Erythroblast (primary cell): Measurements from ENCODE around the gene COL4A2.

Experiments
- DNase-seq, 2 experiments: peaks; one replicate each; lab custom pipeline; 2025; lab: John Stamatoyannopoulos, UW
- GATA1 ChIP-seq: IDR thresholded peaks from 2 replicates; pipeline ENCODE4 v1.6.1; 2011; ENCODE audit warnings: low read depth, mild to moderate bottlenecking, control low read depth, low read length, moderate library complexity
- POLR2A ChIP-seq: IDR thresholded peaks from 2 replicates; pipeline ENCODE4 v1.6.1; 2011; ENCODE audit warnings: mild to moderate bottlenecking, low read length

The COL4A2 gene

DNA sequence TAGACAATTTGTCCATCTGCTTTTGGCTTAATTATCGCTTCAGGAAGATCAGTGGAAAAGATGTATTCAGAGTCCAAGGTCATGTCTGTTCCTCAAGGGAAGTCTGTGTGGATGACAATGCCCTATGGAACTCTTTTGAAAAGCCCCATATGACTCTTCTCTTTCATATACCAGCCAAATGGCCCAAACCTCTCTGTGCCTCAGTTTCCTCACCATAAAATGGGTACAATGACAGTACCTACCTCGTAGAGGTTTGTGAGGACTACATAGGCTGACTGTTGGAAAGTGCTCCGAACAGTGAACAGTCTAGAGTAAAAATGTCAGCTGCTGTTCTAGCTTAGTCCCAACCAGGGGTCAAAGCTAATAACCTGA lies 104.6 kb downstream of the COL4A2 start:
- TF ChIP-seq POLR2A, result no peak
- TF ChIP-seq GATA1, result no peak
- DNase-seq, result no peak

GRCh38 chr13:110412132-110412914 lies 105.2 kb downstream of the COL4A2 start:
- TF ChIP-seq POLR2A, result no peak
- no peak for TF ChIP-seq GATA1
- peak; percentile 67 to 78 for DNase-seq

DNA sequence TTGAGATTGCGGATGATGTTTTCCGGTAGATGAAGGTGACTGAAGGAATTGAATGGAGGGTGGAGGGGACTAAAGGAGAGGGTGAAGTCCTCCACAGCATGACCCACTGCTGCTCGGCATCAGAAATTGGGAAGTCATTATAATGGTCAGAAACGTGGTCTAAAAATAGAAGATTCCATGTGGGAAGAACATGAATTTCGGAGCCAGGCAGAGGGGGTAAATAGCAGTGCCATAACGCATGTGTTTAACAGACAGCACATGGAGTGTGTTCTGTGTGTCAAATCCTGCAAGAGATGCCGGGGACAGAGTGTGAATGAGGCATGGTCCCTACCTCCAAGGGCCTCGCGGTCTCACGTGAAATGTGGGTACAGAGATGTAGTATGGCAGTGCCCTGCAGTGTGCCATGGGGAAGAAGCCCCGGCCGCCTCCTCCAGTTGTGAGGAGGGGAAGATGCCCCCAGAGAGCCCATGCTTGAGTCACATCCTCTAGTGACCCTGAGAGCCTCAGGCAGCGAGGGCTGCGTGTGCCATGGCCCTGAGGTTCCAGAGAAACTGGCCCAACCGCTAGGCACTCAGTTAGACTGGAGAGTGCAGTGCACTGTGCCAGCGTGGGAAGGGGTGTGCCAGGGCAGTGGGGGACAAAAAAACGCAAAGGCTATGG lies 106.1 kb downstream of the COL4A2 start:
- DNase-seq, result no peak

DNA sequence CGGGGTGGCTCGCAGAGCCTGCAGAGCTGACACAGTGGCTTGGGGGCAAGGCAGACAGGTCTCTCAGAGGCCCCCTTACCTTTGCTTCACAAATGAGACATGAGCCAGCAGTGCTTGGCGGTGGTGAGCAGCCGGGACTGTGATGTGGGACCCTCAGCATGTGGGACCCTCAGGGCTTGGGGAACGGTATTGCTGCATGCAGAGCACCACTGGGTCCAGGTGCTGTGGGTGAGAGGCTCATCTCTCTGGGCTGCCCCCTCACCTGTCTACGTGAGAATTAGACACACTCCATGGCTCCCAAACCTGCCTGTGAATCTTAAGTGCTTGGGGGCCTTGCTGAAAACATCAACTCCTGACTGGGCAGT lies 106.6 kb downstream of the COL4A2 start:
- TF ChIP-seq GATA1, result no peak
- TF ChIP-seq POLR2A, result no peak
- DNase-seq, result no peak

More for the DNA sequence above, 106.1 kb downstream of the COL4A2 start:
- no peak for TF ChIP-seq GATA1
- TF ChIP-seq POLR2A, result no peak

DNA sequence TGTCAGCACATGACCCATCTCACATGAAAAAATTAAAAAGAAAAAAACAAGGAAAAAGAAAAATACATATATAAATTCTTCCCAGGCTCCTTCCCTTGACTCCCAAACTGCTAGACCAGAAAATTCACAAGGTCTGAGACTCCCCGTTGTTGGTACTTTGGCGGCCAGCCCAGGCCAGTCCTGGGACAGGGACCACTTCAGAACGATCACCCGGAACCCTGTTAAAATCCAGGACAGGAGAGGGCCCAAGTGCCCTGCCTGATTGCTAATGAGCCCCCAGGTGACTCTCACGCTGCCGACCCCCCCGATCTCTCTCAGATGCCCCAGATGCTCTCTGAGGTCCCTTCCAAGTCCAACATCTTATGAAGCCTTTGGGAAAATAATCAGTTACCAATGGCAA lies 107.2 kb downstream of the COL4A2 start:
- TF ChIP-seq POLR2A (no peak), GATA1 (no peak)
- DNase-seq, result no peak

DNA sequence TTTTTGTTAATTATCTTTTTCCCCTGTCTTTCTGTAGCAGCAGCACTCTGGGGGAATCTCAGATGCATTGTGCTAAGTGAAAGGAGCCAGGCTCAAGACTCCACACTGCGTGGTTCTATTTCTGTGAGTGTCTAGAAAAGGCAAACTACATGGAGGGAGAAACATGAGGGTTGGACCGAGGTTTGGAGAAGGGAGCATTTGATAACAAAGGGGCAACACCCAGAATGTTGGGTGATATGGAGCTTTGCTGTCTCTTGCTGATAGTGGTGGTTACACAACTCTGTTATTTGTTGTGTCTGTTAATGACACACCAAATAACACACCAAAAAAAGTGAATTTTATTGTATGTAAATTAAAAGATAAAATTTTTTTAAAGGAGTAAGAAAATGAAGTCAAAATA lies 107.8 kb downstream of the COL4A2 start:
- peak; percentile 48 to 84 for DNase-seq
- no peak for TF ChIP-seq POLR2A
- TF ChIP-seq GATA1, result no peak

- no peak for TF ChIP-seq GATA1
- TF ChIP-seq POLR2A, result no peak
- DNase-seq, result peak in 1 of 2 experiments; percentile 5
These were observed 108.6 kb downstream of the COL4A2 start for GRCh38 chr13:110415669-110416068.

- TF ChIP-seq POLR2A, result no peak
- TF ChIP-seq GATA1, result no peak
- DNase-seq, result no peak
These were observed 109.3 kb downstream of the COL4A2 start for GRCh38 chr13:110416131-110417025.

- TF ChIP-seq GATA1 (no peak), POLR2A (no peak)
- no peak for DNase-seq
These were observed 111.9 kb downstream of the COL4A2 start for GRCh38 chr13:110418944-110419343.

DNA sequence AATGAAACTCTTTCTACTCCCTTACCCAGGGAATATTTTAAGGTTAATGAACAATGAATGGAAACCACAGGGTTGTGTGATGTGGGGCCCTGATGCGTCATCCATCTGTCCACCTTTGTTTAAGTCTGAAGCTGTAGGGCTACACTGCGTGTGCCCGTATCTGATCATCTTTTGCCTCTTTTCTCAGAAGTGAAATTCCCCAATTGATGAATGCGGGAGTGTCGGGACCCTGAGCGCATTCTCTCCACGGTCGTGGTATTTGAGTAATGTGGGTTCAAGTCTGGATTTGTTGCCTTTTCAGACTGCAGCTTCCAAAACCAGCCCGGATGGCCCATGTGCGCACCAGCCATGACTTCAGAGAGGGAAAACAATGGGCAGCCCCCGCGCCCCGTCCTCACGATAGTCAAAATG lies 112.3 kb downstream of the COL4A2 start:
- no peak for TF ChIP-seq GATA1
- TF ChIP-seq POLR2A, result no peak
- DNase-seq, result no peak

GRCh38 chr13:110419946-110420345 lies 112.9 kb downstream of the COL4A2 start:
- TF ChIP-seq POLR2A (no peak), GATA1 (no peak)
- DNase-seq, result no peak

DNA sequence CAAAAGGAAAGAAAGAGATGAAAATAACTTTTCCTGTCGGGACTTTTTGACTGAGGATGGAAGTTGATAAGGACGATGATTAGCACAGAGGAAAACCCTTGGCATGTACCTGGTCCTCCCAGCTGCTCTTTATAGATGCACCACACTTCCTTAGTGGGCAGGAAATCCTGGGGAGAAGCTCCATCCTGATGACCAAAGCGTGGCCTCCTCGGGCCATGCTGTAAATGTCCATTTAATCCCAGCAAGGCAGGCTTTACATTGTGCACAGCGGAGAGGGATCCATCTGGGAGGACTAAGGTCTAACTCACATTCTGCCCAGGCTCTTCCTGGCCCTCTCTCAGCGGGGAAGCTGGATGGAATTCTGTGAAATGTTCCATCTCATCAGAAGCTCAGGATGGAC lies 113.5 kb downstream of the COL4A2 start:
- TF ChIP-seq POLR2A (no peak), GATA1 (no peak)
- no peak for DNase-seq

GRCh38 chr13:110421061-110421460 lies 114.0 kb downstream of the COL4A2 start:
- DNase-seq, result no peak
- TF ChIP-seq POLR2A (no peak), GATA1 (no peak)

DNA sequence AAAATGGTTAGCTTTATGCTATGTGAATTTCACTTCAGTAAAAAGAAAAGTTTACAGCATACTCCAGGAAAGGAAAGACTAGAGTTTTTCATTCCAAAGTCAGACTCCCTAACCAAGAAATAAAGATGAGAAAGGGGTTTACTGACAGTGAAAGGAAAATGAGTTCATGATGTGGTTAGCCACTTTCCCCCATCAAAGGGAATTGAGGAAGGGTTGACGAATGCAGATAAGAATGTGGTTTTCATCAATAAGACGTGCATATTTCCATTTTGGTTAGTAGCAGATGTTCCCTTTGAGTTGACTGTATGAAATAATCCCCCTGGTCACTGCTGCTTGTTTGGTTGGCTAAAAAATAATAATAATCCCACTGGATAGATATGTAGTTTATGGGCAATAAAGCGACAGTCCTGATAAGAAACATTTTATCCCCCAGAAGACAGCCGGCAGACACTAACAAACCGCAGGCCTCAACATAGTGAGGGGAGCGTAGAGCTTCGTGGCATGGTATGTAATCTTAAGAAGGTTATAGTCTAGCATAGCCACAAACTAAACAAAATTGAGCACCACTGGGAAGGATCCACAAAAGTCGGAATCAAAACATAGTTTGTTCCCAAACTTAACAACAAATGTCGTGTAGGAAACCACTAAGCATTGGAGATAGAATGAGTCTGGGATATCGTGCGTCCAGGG lies 114.8 kb downstream of the COL4A2 start:
- TF ChIP-seq GATA1 (no peak), POLR2A (no peak)
- DNase-seq, result no peak
